ENCODE results near the gene AQR.

AQR gene

DNA sequence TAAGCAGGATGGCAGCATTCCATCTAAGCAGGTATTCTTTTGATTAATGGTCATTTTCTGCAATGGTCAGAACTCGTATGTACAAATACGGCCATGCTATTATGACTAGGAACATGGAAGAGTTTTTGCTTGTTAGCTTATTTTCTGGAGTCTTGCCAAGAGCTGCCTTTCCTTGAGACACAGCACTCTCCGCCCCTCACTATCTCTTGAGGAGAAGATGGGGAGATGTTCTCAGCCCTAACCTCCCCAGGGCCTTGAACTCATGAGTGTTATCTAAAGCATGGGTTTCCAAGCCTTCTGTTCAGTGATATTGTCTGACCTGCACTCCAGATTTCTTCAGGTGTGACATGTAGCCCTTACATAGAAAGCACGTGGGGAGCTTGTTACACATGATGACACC, 108.3 kb downstream of the AQR start:
- Histone ChIP-seq H3K27me3 (ENCODE audit: control insufficient read depth in 5 of 5, insufficient read depth in 4 of 5, low read length in 5 of 5) (no peaks in the 10 kb centered on the region), H3K9ac (ENCODE audit: low read length in 5 of 5) (no peak overlapping the region), H3K9me3 (ENCODE audit: control insufficient read depth in 5 of 5, low read length in 5 of 5) (no peaks in the 10 kb centered on the region), H3K4me1 (ENCODE audit: control insufficient read depth in 5 of 5, insufficient read depth in 5 of 5, low read length in 5 of 5) (no peaks in the 10 kb centered on the region), H3K4me3 (ENCODE audit: low read depth in 1 of 5, low read length in 5 of 5) (no peak overlapping the region), H3K36me3 (ENCODE audit: control insufficient read depth in 5 of 5, insufficient read depth in 5 of 5, low read length in 5 of 5) (peaks cover 56 to 75% (median 61%) of the 10 kb centered on the region in 5 donors), H3K27ac (ENCODE audit: low read depth, low read length) (no peak overlapping the region)

DNA sequence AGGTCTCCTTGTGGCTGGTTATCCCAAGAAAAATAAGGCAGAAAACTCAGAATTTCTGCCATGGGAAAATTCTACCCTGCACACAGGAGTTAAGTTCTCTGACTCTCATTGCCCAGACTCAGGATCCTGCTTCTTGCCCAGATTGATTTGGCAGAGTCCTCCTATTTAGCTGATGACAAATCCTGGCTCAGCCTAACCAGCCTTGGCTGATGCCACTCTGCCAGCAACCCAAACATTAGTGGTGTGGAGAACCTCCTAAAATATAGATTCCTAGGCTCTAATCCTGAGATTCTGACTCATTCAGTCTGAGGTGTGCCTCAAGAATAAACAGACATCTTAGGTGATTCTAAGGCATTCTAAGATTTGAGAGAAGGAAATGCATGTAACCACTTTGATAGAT, 113.6 kb downstream of the AQR start:
- Histone ChIP-seq H3K9me3 (ENCODE audit: control insufficient read depth in 5 of 5, low read length in 5 of 5) (no peaks in the 10 kb centered on the region), H3K27me3 (ENCODE audit: control insufficient read depth in 5 of 5, insufficient read depth in 4 of 5, low read length in 5 of 5) (no peaks in the 10 kb centered on the region), H3K4me1 (ENCODE audit: control insufficient read depth in 5 of 5, insufficient read depth in 5 of 5, low read length in 5 of 5) (peaks cover 0 to 16% (median 6%) of the 10 kb centered on the region in 5 donors), H3K36me3 (ENCODE audit: control insufficient read depth in 5 of 5, insufficient read depth in 5 of 5, low read length in 5 of 5) (peaks cover 28 to 48% (median 41%) of the 10 kb centered on the region in 5 donors), H3K4me3 (ENCODE audit: low read depth in 1 of 5, low read length in 5 of 5) (no peak overlapping the region), H3K9ac (ENCODE audit: low read length in 5 of 5) (peak overlapping the region in 1 of 5 donors; percentile 12), H3K27ac (ENCODE audit: low read depth, low read length) (no peak overlapping the region)

DNA sequence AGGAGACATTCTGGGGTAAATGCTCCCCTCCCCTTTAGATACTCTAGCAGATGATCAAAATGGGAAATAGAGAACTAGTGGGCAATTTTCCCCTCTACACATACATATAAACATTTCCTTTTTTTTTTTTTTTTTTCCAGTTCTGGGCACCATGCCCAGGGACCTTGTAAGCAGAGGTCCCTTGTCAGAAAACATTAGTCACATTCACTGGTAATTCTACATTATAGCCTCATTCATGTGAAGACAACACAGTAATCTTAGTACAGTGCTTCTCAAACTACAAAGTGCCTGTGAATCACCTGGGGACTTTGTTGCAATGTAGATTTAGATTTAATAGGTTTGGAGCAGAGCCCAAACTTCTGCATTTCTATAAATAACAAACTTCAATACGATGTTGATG, 114.1 kb downstream of the AQR start:
- H3K27me3 ChIP-seq (ENCODE audit: control insufficient read depth in 5 of 5, insufficient read depth in 4 of 5, low read length in 5 of 5) = no peaks in the 10 kb centered on the region
- H3K27ac ChIP-seq (ENCODE audit: low read depth, low read length) = no peak overlapping the region
- no peak overlapping the region for H3K4me3 ChIP-seq (ENCODE audit: low read depth in 1 of 5, low read length in 5 of 5)
- H3K9me3 ChIP-seq (ENCODE audit: control insufficient read depth in 5 of 5, low read length in 5 of 5) = no peaks in the 10 kb centered on the region
- H3K36me3 ChIP-seq (ENCODE audit: control insufficient read depth in 5 of 5, insufficient read depth in 5 of 5, low read length in 5 of 5) = peaks cover 24 to 44% (median 36%) of the 10 kb centered on the region in 5 donors
- peak overlapping the region in 1 of 5 donors; percentile 12 for H3K9ac ChIP-seq (ENCODE audit: low read length in 5 of 5)
- peaks cover 0 to 16% (median 6%) of the 10 kb centered on the region in 5 donors for H3K4me1 ChIP-seq (ENCODE audit: control insufficient read depth in 5 of 5, insufficient read depth in 5 of 5, low read length in 5 of 5)

DNA sequence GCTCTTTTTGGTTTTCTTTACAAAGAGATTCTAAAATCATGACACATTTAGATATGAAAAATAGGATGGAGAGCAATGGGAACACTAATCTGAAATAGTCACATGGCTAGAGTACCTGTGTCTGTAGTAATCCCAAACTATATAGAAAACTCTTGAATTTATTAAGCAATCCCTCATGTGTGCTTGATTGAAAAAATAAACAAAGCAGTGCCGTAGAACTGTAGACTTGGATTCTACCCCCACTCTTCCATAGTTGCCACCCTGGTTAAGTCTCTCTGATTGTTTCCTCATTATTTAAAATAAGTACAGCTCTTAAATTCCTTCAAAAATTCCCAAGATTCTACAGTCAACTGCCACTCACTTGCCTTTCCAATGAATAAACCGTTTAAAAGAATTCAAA, 115.3 kb downstream of the AQR start:
- peaks cover 0 to 16% (median 6%) of the 10 kb centered on the region in 5 donors for H3K4me1 ChIP-seq (ENCODE audit: control insufficient read depth in 5 of 5, insufficient read depth in 5 of 5, low read length in 5 of 5)
- H3K9me3 ChIP-seq (ENCODE audit: control insufficient read depth in 5 of 5, low read length in 5 of 5) = no peaks in the 10 kb centered on the region
- no peak overlapping the region for H3K27ac ChIP-seq (ENCODE audit: low read depth, low read length)
- peaks cover 15 to 34% (median 25%) of the 10 kb centered on the region in 5 donors for H3K36me3 ChIP-seq (ENCODE audit: control insufficient read depth in 5 of 5, insufficient read depth in 5 of 5, low read length in 5 of 5)
- H3K9ac ChIP-seq (ENCODE audit: low read length in 5 of 5) = no peak overlapping the region
- no peaks in the 10 kb centered on the region for H3K27me3 ChIP-seq (ENCODE audit: control insufficient read depth in 5 of 5, insufficient read depth in 4 of 5, low read length in 5 of 5)
- no peak overlapping the region for H3K4me3 ChIP-seq (ENCODE audit: low read depth in 1 of 5, low read length in 5 of 5)

DNA sequence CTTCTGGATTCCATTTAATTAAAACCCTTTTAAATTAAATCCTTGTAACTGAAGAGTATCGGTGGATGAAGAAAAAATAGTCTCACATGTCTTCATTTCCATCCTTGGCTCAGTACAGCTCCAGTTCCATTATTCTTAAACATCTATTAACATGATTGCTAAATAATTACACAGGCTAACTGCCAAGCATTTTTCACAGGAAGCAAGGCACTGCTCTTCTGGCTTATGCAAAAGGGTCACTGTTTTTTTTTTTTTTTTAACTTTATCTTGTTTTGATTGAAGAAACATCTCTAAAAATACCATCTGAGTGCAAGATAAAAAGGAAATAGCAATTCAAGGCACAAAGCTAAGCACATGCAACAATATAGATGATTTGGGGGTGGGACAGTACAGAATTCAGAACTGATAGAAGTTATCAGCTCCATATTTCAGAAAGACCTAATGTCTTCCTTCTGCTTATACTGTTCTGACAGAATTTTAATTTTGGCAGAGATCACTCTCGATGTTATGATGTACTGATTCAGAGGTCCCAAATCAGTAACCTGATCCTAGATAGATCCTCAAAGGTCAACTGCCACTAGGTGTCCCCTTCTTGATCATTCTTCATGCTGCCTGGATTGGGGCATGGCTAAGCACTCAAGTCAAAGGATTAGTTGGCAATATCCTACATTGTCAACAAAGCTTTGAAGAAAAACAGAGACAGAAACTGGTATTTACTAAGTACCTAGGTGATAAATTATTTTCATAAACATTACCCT, 116.4 kb downstream of the AQR start:
- H3K4me3 ChIP-seq (ENCODE audit: low read depth in 1 of 5, low read length in 5 of 5) = no peak overlapping the region
- H3K27me3 ChIP-seq (ENCODE audit: control insufficient read depth in 5 of 5, insufficient read depth in 4 of 5, low read length in 5 of 5) = no peaks in the 10 kb centered on the region
- no peak overlapping the region for H3K9ac ChIP-seq (ENCODE audit: low read length in 5 of 5)
- H3K27ac ChIP-seq (ENCODE audit: low read depth, low read length) = no peak overlapping the region
- peaks cover 0 to 16% (median 6%) of the 10 kb centered on the region in 5 donors for H3K4me1 ChIP-seq (ENCODE audit: control insufficient read depth in 5 of 5, insufficient read depth in 5 of 5, low read length in 5 of 5)
- H3K36me3 ChIP-seq (ENCODE audit: control insufficient read depth in 5 of 5, insufficient read depth in 5 of 5, low read length in 5 of 5) = peaks cover 7 to 26% (median 23%) of the 10 kb centered on the region in 5 donors
- no peaks in the 10 kb centered on the region for H3K9me3 ChIP-seq (ENCODE audit: control insufficient read depth in 5 of 5, low read length in 5 of 5)

DNA sequence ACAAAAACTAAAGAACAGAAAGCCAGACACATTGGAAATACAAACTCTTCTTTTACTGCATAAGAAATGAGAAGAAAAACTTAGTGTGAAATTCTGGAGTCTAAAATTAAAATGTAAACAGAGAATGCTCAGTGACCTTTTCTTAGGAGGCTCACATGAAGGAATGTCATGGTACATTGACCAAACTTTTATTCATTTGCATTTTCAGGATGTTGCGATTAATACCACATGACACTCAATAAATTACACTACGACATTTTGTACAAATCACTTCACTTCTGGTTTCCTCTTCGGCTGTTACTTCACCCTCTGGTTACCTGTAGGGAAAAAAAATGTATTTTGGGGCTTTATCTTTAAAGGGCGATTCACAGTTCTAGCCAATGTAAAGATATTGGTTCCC, 117.8 kb downstream of the AQR start:
- no peaks in the 10 kb centered on the region for H3K9me3 ChIP-seq (ENCODE audit: control insufficient read depth in 5 of 5, low read length in 5 of 5)
- no peaks in the 10 kb centered on the region for H3K27me3 ChIP-seq (ENCODE audit: control insufficient read depth in 5 of 5, insufficient read depth in 4 of 5, low read length in 5 of 5)
- peaks cover 0 to 16% (median 6%) of the 10 kb centered on the region in 5 donors for H3K4me1 ChIP-seq (ENCODE audit: control insufficient read depth in 5 of 5, insufficient read depth in 5 of 5, low read length in 5 of 5)
- peaks cover 7 to 17% (median 14%) of the 10 kb centered on the region in 5 donors for H3K36me3 ChIP-seq (ENCODE audit: control insufficient read depth in 5 of 5, insufficient read depth in 5 of 5, low read length in 5 of 5)
- H3K9ac ChIP-seq (ENCODE audit: low read length in 5 of 5) = no peak overlapping the region
- no peak overlapping the region for H3K4me3 ChIP-seq (ENCODE audit: low read depth in 1 of 5, low read length in 5 of 5)
- H3K27ac ChIP-seq (ENCODE audit: low read depth, low read length) = no peak overlapping the region

DNA sequence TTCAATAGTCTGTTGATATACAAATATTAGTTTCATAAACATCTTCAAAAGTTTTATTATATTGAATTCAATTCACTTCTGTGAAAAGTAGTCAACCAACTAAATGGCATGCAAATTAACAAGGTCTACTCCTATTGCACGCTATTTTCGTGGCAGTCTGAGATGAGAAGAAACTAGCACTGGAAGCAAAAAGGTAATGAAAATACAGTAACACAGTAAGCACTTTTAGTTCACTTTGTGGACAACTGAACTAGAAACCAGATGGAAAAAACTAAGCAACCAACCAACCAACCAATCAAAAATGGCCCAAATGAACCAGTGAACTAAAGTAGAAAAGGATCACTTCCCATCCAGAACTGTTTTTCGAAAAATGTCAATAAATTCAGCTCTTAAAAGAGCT, 118.5 kb downstream of the AQR start:
- Histone ChIP-seq H3K9me3 (ENCODE audit: control insufficient read depth in 5 of 5, low read length in 5 of 5) (no peaks in the 10 kb centered on the region), H3K27me3 (ENCODE audit: control insufficient read depth in 5 of 5, insufficient read depth in 4 of 5, low read length in 5 of 5) (no peaks in the 10 kb centered on the region), H3K4me1 (ENCODE audit: control insufficient read depth in 5 of 5, insufficient read depth in 5 of 5, low read length in 5 of 5) (peaks cover 0 to 16% (median 5%) of the 10 kb centered on the region in 5 donors), H3K4me3 (ENCODE audit: low read depth in 1 of 5, low read length in 5 of 5) (no peak overlapping the region), H3K27ac (ENCODE audit: low read depth, low read length) (no peak overlapping the region), H3K9ac (ENCODE audit: low read length in 5 of 5) (no peak overlapping the region), H3K36me3 (ENCODE audit: control insufficient read depth in 5 of 5, insufficient read depth in 5 of 5, low read length in 5 of 5) (peaks cover under 1 to 11% (median 6%) of the 10 kb centered on the region in 5 donors)

DNA sequence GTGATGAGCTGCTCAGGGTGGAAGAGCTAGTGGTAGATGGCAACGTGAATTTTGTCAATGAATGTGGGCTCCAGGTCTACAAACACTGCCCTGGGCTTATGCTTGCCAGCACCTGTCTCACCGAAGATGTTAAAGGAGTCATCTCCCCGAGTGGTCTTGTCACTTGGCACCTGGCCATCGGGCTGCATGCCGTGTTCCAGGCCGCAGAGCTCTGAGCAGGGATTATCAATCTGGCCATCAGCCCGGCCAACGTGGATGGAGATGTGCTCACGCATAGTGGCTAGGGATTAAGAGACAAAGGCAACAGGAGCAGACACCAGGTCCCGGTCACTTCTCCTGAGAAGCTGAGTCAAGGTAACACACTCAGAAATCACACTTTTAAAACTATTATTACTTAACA, 119.4 kb downstream of the AQR start:
- no peak overlapping the region for H3K4me3 ChIP-seq (ENCODE audit: low read depth in 1 of 5, low read length in 5 of 5)
- H3K36me3 ChIP-seq (ENCODE audit: control insufficient read depth in 5 of 5, insufficient read depth in 5 of 5, low read length in 5 of 5) = peaks cover 0 to 7% (median 3%) of the 10 kb centered on the region in 5 donors
- H3K9me3 ChIP-seq (ENCODE audit: control insufficient read depth in 5 of 5, low read length in 5 of 5) = no peaks in the 10 kb centered on the region
- peaks cover 0 to 8% (median 0%) of the 10 kb centered on the region in 5 donors for H3K4me1 ChIP-seq (ENCODE audit: control insufficient read depth in 5 of 5, insufficient read depth in 5 of 5, low read length in 5 of 5)
- no peak overlapping the region for H3K9ac ChIP-seq (ENCODE audit: low read length in 5 of 5)
- no peaks in the 10 kb centered on the region for H3K27me3 ChIP-seq (ENCODE audit: control insufficient read depth in 5 of 5, insufficient read depth in 4 of 5, low read length in 5 of 5)
- no peak overlapping the region for H3K27ac ChIP-seq (ENCODE audit: low read depth, low read length)

DNA sequence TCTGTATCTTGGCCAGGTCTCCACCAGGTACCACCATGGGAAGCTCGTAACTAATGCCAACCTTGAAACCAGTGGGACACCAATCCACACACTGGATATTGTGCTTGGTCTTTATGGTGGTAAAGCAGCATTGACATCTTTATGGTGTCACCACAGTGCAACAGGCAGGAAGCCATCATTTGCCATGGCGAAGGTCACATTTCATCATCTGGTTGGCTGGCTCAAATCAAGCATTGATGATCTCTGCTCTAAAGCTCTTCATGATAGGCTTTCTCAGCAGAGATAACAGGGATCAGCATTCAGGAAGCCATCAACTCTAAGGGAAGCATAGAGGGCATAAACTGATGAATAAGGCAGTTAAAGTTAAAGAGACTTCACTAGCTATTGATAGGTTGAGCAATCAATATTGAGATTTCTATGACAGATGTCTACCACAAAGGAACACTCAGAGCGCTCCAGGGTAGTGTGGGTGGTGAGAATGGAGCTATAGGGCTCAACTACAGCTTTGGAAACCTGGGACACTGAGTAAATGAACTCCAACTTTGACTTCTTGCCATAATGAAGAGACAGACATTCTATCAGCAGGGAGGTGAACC, 120.1 kb downstream of the AQR start:
- H3K36me3 ChIP-seq (ENCODE audit: control insufficient read depth in 5 of 5, insufficient read depth in 5 of 5, low read length in 5 of 5) = peaks cover 0 to 2% (median 0%) of the 10 kb centered on the region in 5 donors
- peaks cover 0 to 8% (median 0%) of the 10 kb centered on the region in 5 donors for H3K4me1 ChIP-seq (ENCODE audit: control insufficient read depth in 5 of 5, insufficient read depth in 5 of 5, low read length in 5 of 5)
- no peaks in the 10 kb centered on the region for H3K27me3 ChIP-seq (ENCODE audit: control insufficient read depth in 5 of 5, insufficient read depth in 4 of 5, low read length in 5 of 5)
- no peak overlapping the region for H3K27ac ChIP-seq (ENCODE audit: low read depth, low read length)
- H3K9ac ChIP-seq (ENCODE audit: low read length in 5 of 5) = no peak overlapping the region
- no peak overlapping the region for H3K4me3 ChIP-seq (ENCODE audit: low read depth in 1 of 5, low read length in 5 of 5)
- H3K9me3 ChIP-seq (ENCODE audit: control insufficient read depth in 5 of 5, low read length in 5 of 5) = no peaks in the 10 kb centered on the region

DNA sequence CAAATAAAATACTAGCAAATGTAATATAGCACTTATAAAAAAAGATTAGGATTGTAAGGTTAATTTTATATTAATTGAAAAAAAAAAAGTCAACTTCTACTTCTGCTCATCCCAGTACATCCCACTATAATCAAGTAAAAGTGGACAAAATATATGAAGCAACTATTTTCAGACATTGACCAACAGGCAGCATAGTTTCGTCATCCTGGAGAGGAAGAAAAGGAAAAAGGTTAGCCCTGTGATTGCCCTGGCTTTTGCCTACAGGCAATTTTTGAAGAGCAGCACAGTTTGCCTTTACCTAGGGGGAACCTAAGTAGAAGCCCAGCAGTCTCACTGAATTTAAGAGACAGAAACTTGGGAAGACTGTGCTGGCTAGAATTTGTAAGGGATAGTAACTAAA, 121.9 kb downstream of the AQR start:
- H3K9me3 ChIP-seq (ENCODE audit: control insufficient read depth in 5 of 5, low read length in 5 of 5) = no peaks in the 10 kb centered on the region
- no peak overlapping the region for H3K4me3 ChIP-seq (ENCODE audit: low read depth in 1 of 5, low read length in 5 of 5)
- no peaks in the 10 kb centered on the region for H3K36me3 ChIP-seq (ENCODE audit: control insufficient read depth in 5 of 5, insufficient read depth in 5 of 5, low read length in 5 of 5)
- H3K27ac ChIP-seq (ENCODE audit: low read depth, low read length) = no peak overlapping the region
- no peak overlapping the region for H3K9ac ChIP-seq (ENCODE audit: low read length in 5 of 5)
- no peaks in the 10 kb centered on the region for H3K27me3 ChIP-seq (ENCODE audit: control insufficient read depth in 5 of 5, insufficient read depth in 4 of 5, low read length in 5 of 5)
- no peaks in the 10 kb centered on the region for H3K4me1 ChIP-seq (ENCODE audit: control insufficient read depth in 5 of 5, insufficient read depth in 5 of 5, low read length in 5 of 5)

Data from subcutaneous abdominal adipose tissue (tissue), 5 donors.